IMR-90 (cell line): Measurements from ENCODE around the gene RRP36.
A peak's percentile ranks its signal among the peaks of the same experiment; 100 is the strongest.

ENCODE experiments used
- BHLHE40 ChIP-seq: fragments of 150-350 bp; IDR thresholded peaks from 2 replicates; pipeline ENCODE4 v1.6.1; 2016; ENCODE audit warnings: mild to moderate bottlenecking, low read depth, low read length
- CEBPB ChIP-seq: IDR thresholded peaks from 2 replicates; pipeline ENCODE4 v1.6.1; 2012; ENCODE audit warnings: low read depth, low read length, improper control_type of control experiment
- FOS ChIP-seq: fragments of 150-350 bp; IDR thresholded peaks from 2 replicates; pipeline ENCODE4 v1.6.1; 2016; ENCODE audit warnings: low read depth, low read length
- MAZ ChIP-seq: IDR thresholded peaks from 2 replicates; pipeline ENCODE4 v1.6.1; 2012; ENCODE audit warnings: low read depth, mild to moderate bottlenecking, low read length, improper control_type of control experiment, moderate library complexity, borderline replicate concordance
- MXI1 ChIP-seq: IDR thresholded peaks from 2 replicates; pipeline ENCODE4 v1.6.1; 2012; ENCODE audit warnings: low read depth, mild to moderate bottlenecking, low read length, moderate library complexity, borderline replicate concordance
- POLR2A ChIP-seq: IDR thresholded peaks from 2 replicates; pipeline ENCODE4 v1.6.1; 2012; ENCODE audit warnings: mild to moderate bottlenecking, low read depth, low read length
- RCOR1 ChIP-seq: IDR thresholded peaks from 2 replicates; pipeline ENCODE4 v1.6.1; 2012; ENCODE audit warnings: mild to moderate bottlenecking, low read length, improper control_type of control experiment; ENCODE audit not compliant: insufficient replicate concordance
- RFX5 ChIP-seq: IDR thresholded peaks from 2 replicates; pipeline ENCODE4 v1.8.0; 2012; ENCODE audit warnings: low read depth, mild to moderate bottlenecking, low read length, moderate library complexity
- TF ChIP-seq, protein P1 (sequence below): conservative IDR thresholded peaks from 2 replicates; pipeline ENCODE4 v1.5.1; 2012; ENCODE audit warnings: mild to moderate bottlenecking, low read depth, low read length, improper control_type of control experiment

- TF ChIP-seq RFX5 (no peak), MXI1 (peak; percentile 72; the same call in 1 of the 2 replicates), POLR2A (no peak), RCOR1 (no peak), MAZ (no peak), CEBPB (peak; percentile 16; the same call in 1 of the 2 replicates), FOS (no peak), BHLHE40 (no peak)
- TF ChIP-seq, protein P1, sequence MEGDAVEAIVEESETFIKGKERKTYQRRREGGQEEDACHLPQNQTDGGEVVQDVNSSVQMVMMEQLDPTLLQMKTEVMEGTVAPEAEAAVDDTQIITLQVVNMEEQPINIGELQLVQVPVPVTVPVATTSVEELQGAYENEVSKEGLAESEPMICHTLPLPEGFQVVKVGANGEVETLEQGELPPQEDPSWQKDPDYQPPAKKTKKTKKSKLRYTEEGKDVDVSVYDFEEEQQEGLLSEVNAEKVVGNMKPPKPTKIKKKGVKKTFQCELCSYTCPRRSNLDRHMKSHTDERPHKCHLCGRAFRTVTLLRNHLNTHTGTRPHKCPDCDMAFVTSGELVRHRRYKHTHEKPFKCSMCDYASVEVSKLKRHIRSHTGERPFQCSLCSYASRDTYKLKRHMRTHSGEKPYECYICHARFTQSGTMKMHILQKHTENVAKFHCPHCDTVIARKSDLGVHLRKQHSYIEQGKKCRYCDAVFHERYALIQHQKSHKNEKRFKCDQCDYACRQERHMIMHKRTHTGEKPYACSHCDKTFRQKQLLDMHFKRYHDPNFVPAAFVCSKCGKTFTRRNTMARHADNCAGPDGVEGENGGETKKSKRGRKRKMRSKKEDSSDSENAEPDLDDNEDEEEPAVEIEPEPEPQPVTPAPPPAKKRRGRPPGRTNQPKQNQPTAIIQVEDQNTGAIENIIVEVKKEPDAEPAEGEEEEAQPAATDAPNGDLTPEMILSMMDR, result no peak
Observed at GRCh38 chr6:43021270-43022047, at the start of gene RRP36.
